ENCODE data around the gene SHC4. TPM values are rescaled to one million over a fixed set of nuclear protein-coding genes. Genes with fewer than 3 reads are reported as not detected.

Gene SHC4
- total and polyA plus RNA-seq, 2 of the 8 experiments (the other 6 are each of a cell fraction or from before 2014, with no cell fraction given), result 0.15 to 0.30 TPM

DNA sequence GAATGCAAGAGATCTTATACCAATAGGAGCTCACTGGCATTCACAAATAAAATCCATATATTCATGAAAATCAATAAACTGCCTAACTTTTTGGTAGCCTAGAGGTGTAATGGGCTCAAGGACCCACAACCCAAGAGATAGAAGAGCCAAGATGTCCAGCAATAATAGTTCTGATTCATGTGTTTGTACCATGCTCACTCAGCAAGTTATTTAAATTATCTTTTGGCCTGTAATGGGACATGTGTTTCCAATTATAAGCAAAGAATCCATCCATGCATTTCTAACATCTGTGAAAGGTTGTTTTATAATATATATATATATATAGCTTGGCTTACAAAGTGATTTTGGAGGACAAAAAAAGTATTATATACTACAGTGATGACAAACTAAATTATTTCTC is 29.7 kb upstream of the SHC4 start:
- H2BK15ac ChIP-seq (ENCODE audit: low read length), result no peak overlapping the region
- no peak overlapping the region for H3K14ac ChIP-seq (ENCODE audit: insufficient read length)
- H2BK20ac ChIP-seq (ENCODE audit: low read length), result no peak overlapping the region
- H3K4me3 ChIP-seq (ENCODE audit: extremely low read depth in 1 of 4, insufficient read depth in 2 of 4, low read depth in 3 of 4, low read length in 4 of 4), result no peak overlapping the region
- H3K56ac ChIP-seq (replicated peaks; ENCODE audit: insufficient read length, low read depth, low read length), result no peak overlapping the region
- H4K8ac ChIP-seq (ENCODE audit: extremely low read depth, insufficient read depth, low read length), result no peak overlapping the region
- H3K4me2 ChIP-seq (ENCODE audit: insufficient read depth in 1 of 2, low read depth in 2 of 2, low read length in 2 of 2), result no peak overlapping the region
- H2BK12ac ChIP-seq (ENCODE audit: low read depth, low read length), result no peak overlapping the region
- no peaks in the 10 kb centered on the region for H4K20me1 ChIP-seq (replicated peaks in 1 of 2; ENCODE audit: control insufficient read depth in 1 of 2, insufficient read depth in 2 of 2, low read length in 2 of 2)
- no peaks in the 10 kb centered on the region for H3K27me3 ChIP-seq (replicated peaks in 1 of 4; ENCODE audit: control insufficient read depth in 3 of 4, extremely low read depth in 1 of 4, insufficient read depth in 3 of 4, low read length in 3 of 4)
- H3K4ac ChIP-seq (replicated peaks; ENCODE audit: insufficient read length, low read depth, low read length), result no peak overlapping the region
- H3K18ac ChIP-seq (ENCODE audit: extremely low read depth, low read length), result no peak overlapping the region
- DNase-seq (ENCODE audit: low read depth in 1 of 2, low spot score in 2 of 2), result no peak
- no peak overlapping the region for H2AK5ac ChIP-seq (ENCODE audit: low read depth, low read length)
- no peaks in the 10 kb centered on the region for H3K79me2 ChIP-seq (ENCODE audit: control insufficient read depth in 1 of 2, insufficient read depth in 2 of 2, low read length in 2 of 2)
- no peaks in the 10 kb centered on the region for H3K23me2 ChIP-seq (ENCODE audit: low read depth, low read length)
- no peak overlapping the region for H4K5ac ChIP-seq (ENCODE audit: insufficient read length, low read depth, low read length)
- ChIA-PET POLR2A (ENCODE audit: partially characterized antibody) (interaction anchor here (0.7 kb wide), 1 partner anchor 135 kb away, joined by 4 read pairs; no protein-coding TSS in a partner anchor), CTCF (ENCODE audit: partially characterized antibody) (interaction anchor here (1.4 to 2.0 kb wide), 3 partner anchors 17 to 112 kb away, joined by 4 to 9 read pairs (median 4); no protein-coding TSS in a partner anchor)
- no peak overlapping the region for H4K91ac ChIP-seq (replicated peaks; ENCODE audit: insufficient read length, low read length)
- no peaks in the 10 kb centered on the region for H3K9me3 ChIP-seq (ENCODE audit: insufficient read depth in 2 of 2, low read depth in 1 of 2, low read length in 1 of 2)
- no peak overlapping the region for H2BK120ac ChIP-seq (replicated peaks; ENCODE audit: low read depth, low read length)
- H3K9ac ChIP-seq (replicated peaks in 1 of 4; ENCODE audit: extremely low read depth in 1 of 4, low read depth in 3 of 4, low read length in 3 of 4), result no peak overlapping the region
- H2BK5ac ChIP-seq (ENCODE audit: low read depth, low read length), result no peak overlapping the region
- no peak overlapping the region for H2AFZ ChIP-seq (ENCODE audit: low read length)
- no peak for FAIRE-seq
- H3K4me1 ChIP-seq (replicated peaks in 1 of 4; ENCODE audit: control insufficient read depth in 3 of 4, insufficient read depth in 4 of 4, low read length in 3 of 4), result no peaks in the 10 kb centered on the region
- H3K23ac ChIP-seq (ENCODE audit: insufficient read length), result no peak overlapping the region
- no peak overlapping the region for H3K27ac ChIP-seq (ENCODE audit: low read depth, low read length)
- no peaks in the 10 kb centered on the region for H3K79me1 ChIP-seq (ENCODE audit: low read depth, low read length)
- peaks cover 9 to 39% (median 18%) of the 10 kb centered on the region in 4 experiments; a peak in 6 of 8 replicates for H3K36me3 ChIP-seq (ENCODE audit: control insufficient read depth in 2 of 4, insufficient read depth in 4 of 4, low read length in 3 of 4)
- no peak for TF ChIP-seq RXRA (IDR thresholded peaks at IDR 0.05; ENCODE audit: insufficient read depth, low read depth, low read length)
- no peak for TF ChIP-seq FOSL1 (IDR thresholded peaks at IDR 0.05; ENCODE audit: insufficient read depth, low read depth, low read length)
- TF ChIP-seq POLR2AphosphoS5 (IDR thresholded peaks at IDR 0.05; ENCODE audit: low read depth, low read length), result no peak
- TF ChIP-seq SIX5 (IDR thresholded peaks at IDR 0.05; ENCODE audit: low read depth, low read length), result no peak
- TF ChIP-seq KDM1A (IDR thresholded peaks at IDR 0.05; ENCODE audit: borderline replicate concordance, low read length), result no peak
- TF ChIP-seq, protein P1, sequence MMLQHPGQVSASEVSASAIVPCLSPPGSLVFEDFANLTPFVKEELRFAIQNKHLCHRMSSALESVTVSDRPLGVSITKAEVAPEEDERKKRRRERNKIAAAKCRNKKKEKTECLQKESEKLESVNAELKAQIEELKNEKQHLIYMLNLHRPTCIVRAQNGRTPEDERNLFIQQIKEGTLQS (IDR thresholded peaks at IDR 0.05; ENCODE audit: insufficient read depth, low read depth, low read length), result no peak
- TF ChIP-seq ZNF274 (IDR thresholded peaks at IDR 0.05; ENCODE audit: borderline replicate concordance, extremely low read depth, low read length), result no peak
- TF ChIP-seq EZH2 (IDR thresholded peaks at IDR 0.05; ENCODE audit: low read depth, low read length, severe bottlenecking), result no peak
- TF ChIP-seq, protein P2, sequence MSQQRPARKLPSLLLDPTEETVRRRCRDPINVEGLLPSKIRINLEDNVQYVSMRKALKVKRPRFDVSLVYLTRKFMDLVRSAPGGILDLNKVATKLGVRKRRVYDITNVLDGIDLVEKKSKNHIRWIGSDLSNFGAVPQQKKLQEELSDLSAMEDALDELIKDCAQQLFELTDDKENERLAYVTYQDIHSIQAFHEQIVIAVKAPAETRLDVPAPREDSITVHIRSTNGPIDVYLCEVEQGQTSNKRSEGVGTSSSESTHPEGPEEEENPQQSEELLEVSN (IDR thresholded peaks at IDR 0.05), result no peak
- TF ChIP-seq ASH2L (IDR thresholded peaks at IDR 0.05; ENCODE audit: low read length), result no peak
- no peak for TF ChIP-seq SP2 (IDR thresholded peaks at IDR 0.05; ENCODE audit: low read length)
- no peak for TF ChIP-seq KDM5A (IDR thresholded peaks at IDR 0.05; ENCODE audit: low read length)
- TF ChIP-seq MAFK (IDR thresholded peaks at IDR 0.05; ENCODE audit: low read depth, low read length), result no peak
- TF ChIP-seq TAF7 (optimal IDR thresholded peaks at IDR 0.05; ENCODE audit: borderline replicate concordance, low read depth, low read length), result no peak
- TF ChIP-seq CEBPB (IDR thresholded peaks at IDR 0.05; ENCODE audit: low read depth, low read length), result no peak
